ENCODE data around the gene ZSCAN25.
"Not testable (repeated sequence)": the region's sequence is repeated elsewhere in the genome, so short reads cannot be mapped to it uniquely, and the experiment has no call there.

ZSCAN25 gene

GRCh38 chr7:99651290-99651689 is 34.5 kb downstream of the ZSCAN25 start:
- no peak for DNase-seq

- no peak for DNase-seq
Observed at GRCh38 chr7:99652671-99653070, 35.9 kb downstream of the ZSCAN25 start.

DNA sequence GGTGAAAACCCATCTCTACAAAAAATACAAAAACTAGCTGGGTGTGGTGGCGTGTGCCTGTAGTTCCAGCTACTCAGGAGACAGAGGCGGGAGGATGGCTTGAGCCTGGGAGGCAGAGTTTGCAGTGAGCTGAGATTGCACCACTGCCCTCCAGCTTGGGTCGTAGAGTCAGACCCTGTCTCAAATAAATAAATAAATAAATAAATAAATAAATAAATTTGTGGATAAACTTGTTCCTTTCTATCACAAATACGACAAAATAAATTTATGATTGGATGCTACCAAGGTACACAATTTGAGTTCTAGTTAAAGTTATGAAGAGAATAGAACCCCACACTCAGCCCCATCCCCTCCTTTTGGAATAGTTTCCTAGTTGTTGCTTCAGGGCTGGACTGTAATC is 36.5 kb downstream of the ZSCAN25 start:
- DNase-seq, result not testable (repeated sequence)

GRCh38 chr7:99653754-99654153 is 37.0 kb downstream of the ZSCAN25 start:
- no peak for DNase-seq

DNA sequence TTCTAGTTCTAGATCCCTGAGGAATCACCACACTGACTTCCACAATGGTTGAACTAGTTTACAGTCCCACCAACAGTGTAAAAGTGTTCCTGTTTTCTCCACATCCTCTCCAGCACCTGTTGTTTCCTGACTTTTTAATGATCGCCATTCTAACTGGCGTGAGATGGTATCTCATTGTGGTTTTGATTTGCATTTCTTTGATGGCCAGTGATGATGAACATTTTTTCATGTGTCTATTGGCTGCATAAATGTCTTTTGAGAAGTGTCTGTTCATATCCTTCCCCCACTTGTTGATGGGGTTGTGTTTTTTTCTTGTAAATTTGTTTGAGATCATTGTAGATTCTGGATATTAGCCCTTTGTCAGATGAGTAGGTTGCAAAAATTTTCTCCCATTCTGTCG is 37.9 kb downstream of the ZSCAN25 start:
- DNase-seq, result not testable (repeated sequence)

GRCh38 chr7:99657879-99658278 is 41.1 kb downstream of the ZSCAN25 start:
- DNase-seq, result not testable (repeated sequence)

DNA sequence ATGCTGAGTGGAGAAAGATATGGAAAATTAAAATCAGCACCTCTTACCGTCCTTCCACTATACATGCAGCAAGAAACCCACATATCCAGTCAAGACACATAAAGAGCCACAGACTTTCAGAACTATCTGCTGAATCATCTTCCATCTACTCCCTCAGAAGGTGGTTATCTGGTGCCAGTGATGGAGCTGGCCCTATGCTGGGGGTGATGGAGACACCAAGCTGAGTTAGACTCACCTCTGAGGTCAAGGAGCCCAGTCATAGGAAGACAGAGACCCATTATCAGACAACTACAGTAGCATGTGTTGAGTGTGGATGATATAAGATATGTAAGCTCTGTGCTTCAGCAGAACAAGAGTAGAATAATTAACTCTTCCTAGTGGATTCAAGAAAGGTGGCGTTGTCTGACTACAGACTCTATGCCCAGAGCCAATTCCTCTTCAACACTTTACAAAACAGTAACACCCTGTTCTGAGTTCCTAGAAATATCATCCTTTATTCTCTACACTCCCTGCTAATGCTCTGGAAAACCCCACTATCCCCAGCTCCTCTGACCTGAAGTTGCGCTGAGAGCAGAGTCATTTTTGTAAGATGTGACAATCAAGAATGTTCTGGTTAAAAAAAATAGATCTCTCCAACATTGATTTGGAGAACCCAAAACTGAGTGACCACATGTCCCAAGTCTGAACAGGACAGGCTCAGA is 48.7 kb downstream of the ZSCAN25 start:
- no peak for DNase-seq

DNA sequence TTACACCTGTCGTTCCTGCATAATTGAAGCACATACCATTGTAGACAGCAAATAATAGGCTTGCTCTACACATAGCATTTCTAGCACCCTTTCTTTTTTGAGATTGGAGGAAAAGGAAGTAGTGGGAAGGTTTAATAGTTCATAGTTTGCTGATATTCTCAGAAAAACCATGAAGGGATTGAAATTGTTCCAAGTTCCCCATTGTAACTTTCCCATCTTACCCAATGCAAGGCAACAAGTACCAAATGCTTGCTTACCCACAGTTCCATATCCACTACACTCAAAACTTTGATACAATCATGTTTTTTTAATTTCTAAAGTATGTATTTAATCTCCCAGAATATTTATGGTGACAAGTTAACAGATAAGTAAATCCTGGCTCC is 49.3 kb downstream of the ZSCAN25 start:
- no peak for DNase-seq

GRCh38 chr7:99667179-99667578 is 50.4 kb downstream of the ZSCAN25 start:
- no peak for DNase-seq

GRCh38 chr7:99668541-99668940 is 51.8 kb downstream of the ZSCAN25 start:
- DNase-seq, result no peak

GRCh38 chr7:99669782-99670181 is 53.0 kb downstream of the ZSCAN25 start:
- peak; percentile 16 for DNase-seq

GRCh38 chr7:99672573-99672972 is 55.8 kb downstream of the ZSCAN25 start:
- DNase-seq, result no peak

- DNase-seq, result no peak
Observed at GRCh38 chr7:99674995-99675742, 58.4 kb downstream of the ZSCAN25 start.

DNA sequence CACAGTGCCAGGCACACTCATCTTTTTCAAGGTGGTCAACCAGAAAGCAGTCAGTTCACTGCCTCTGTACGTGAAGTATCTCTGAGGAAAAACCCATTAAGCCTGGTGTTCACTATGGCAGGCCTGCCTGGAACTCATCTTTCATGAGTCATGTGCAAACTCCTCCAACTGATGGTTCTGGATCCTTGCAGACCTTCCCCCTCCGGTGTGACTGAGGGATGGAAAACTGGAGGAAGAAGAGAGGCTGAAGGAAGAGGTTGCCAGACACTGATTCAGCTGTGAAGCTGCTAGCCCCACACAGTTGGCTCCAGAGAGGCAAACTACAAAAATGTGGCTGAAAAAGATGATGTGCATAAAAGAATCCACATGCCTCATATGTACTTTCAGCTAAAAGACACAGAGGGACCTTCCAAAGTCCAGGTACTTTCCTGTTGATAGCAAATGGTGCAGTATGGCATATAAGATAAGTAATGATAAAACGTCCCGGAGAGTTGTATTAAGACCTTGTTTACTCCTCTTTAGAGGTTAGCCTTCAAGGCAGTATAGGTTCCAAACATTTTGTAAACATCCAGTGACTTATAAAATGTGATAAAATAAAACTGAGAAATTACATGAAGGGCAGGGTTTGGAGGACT is 60.4 kb downstream of the ZSCAN25 start:
- DNase-seq, result no peak

DNA sequence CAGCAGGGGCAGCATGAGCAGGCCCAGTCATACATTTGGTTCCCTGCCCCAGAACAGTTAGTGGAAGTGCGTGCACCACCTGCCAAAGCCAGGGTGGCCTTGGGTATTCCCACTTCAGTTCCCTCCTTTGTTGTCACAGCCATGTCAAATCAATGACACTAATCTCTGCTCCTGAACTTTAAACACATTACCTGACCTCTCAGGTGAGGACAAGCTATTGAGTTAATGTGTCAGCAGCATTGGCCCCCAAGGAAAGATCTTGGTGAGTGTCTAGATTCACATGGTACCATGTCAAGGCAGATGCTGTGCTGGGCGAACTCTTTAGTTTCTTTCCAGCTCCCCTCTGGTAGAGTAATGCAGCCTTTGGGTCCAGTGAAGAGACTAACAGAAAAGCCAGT is 60.9 kb downstream of the ZSCAN25 start:
- DNase-seq, result no peak

DNA sequence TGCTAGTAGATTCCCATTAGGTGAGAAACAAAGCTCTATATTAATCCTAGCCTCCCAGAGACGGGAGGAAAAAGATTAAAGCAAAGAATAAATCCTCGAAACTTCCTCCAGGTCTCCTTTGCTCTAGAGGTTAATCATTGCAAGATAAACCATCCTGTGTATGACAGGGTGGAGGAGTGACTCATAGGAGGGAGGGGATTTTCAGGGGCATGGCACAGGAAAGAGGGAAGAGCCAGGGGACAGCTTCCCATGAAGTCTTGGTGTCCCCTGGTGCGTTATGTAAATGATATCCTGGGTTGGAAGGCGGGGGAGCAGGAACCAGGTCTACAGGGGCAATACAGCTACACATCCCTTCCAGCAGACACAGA is 62.3 kb downstream of the ZSCAN25 start:
- peak; percentile 9 for DNase-seq

GRCh38 chr7:99679400-99680191 is 62.9 kb downstream of the ZSCAN25 start, which contains the start of gene CYP3A5:
CYP3A5 (minus strand) TSS chr7:99679996; CDS start chr7:99679896, 100 bp downstream.
- DNase-seq, result no peak

Data from fibroblast of skin of right quadriceps (primary cell).